Pancreas (tissue), 10 donors: ENCODE results near the gene ZNF804B. TPM values are rescaled to one million over a fixed set of nuclear protein-coding genes. Genes with fewer than 3 reads are reported as not detected.

ENCODE experiments used
- ATAC-seq, 4 donors: fragments of 200-7000 bp; cut with Tn5 transposase; one replicate each; pipeline versions ENCODE4 v1.8.0 to v1.9.1; 2020; ENCODE audit warnings: mild to moderate bottlenecking in 4 of 4, moderate library complexity in 4 of 4
- DNase-seq, 6 donors: peaks; one replicate each; pipeline ENCODE4 v3.0.0-alpha.2; 2020
- FAIRE-seq: peaks from 2 replicates; lab custom pipeline; 2012; peaks lifted over from hg19 to GRCh38; lab: Jason Lieb, UNC
- H3K27ac ChIP-seq, 4 donors: fragments of 200-600 bp; sonication (generic); 1 replicate in 3 of 4; 2 replicates in 1 of 4; pipeline versions ENCODE4 v1.5.0 to v1.8.0; 2020
- H3K27me3 ChIP-seq, 4 donors: fragments of 200-600 bp; one replicate each; pipeline ENCODE4 v1.8.0; 2021
- H3K36me3 ChIP-seq, 3 donors: fragments of 200-600 bp; sonication (generic) in 1 of 3; one replicate each; pipeline versions ENCODE4 v1.5.0 to v1.8.0; 2020 to 2021
- H3K4me1 ChIP-seq, 3 donors: fragments of 200-600 bp; one replicate each; pipeline ENCODE4 v1.8.0; 2021
- H3K4me3 ChIP-seq, 4 donors: fragments of 200-600 bp; sonication (generic) in 2 of 4; one replicate each; pipeline versions ENCODE4 v1.5.0 to v1.8.0; 2020 to 2021
- H3K9me3 ChIP-seq, 4 donors: fragments of 200-600 bp; one replicate each; pipeline ENCODE4 v1.8.0; 2021
- WGBS, 2 donors: extraction: QIAGEN DNeasy Blood & Tissue Kit; methylation state at CpG; one replicate each; pipeline ENCODE4 v1.1.7; 2013; 5-methylcytosine and 5-hydroxymethylcytosine counted together
- intact Hi-C, 3 donors: fragments of 100-400 bp; cut with DNase I; formaldehyde crosslinking; loops; one replicate each; pipeline versions ENCODE4 v1.11.1 to v1.14.2; 2022
- polyA plus RNA-seq, 2 donors: library from polyadenylated mRNA; stranded (reverse); fragments of 200-250 nt; gene quantifications; one replicate each; pipeline ENCODE4 v1.2.3, GENCODE V29; 2013
- total RNA-seq, 6 donors: library from RNA; stranded (reverse); fragmentation: NEBNext Ultra II Directional in 4 of 6; extraction: Animal tissue kit (Norgen Biotek cat#: 25700) in 4 of 6; gene quantifications; one replicate each; pipeline versions ENCODE4 v1.2.1 to v1.2.4, GENCODE V29; 2021 to 2023
- TF ChIP-seq, protein P1 (sequence below), 4 donors: fragments of 200-600 bp; sonication (generic) in 3 of 4; IDR thresholded peaks; one replicate each; pipeline versions ENCODE4 v1.5.0 to v1.8.0; 2021; ENCODE audit warnings: antibody characterized with exemption in 4 of 4
- donor health status: healthy with polysubstance abuse.
- donor health status: DM: no; HTN: no; CAD: no; lungs with moderate emphysema.
- donor health status: DM: no; HTN: no; CAD: no.
- donor health status: control.
- donor health status: control.
- donor health status: Bipolar disorder and iron deficiency.
- donor health status: DM: yes; HTN: yes; CAD: no.
- donor health status: DM: no; HTN: no; CAD: no.
- donor health status: DM: no; HTN: no; CAD: no.
- donor health status: DM: yes; HTN: yes; CAD: no.

Gene ZNF804B
- total and polyA plus RNA-seq, 8 donors = 0.14 to 1.1 (median 0.42) TPM; not detected in 1

DNA sequence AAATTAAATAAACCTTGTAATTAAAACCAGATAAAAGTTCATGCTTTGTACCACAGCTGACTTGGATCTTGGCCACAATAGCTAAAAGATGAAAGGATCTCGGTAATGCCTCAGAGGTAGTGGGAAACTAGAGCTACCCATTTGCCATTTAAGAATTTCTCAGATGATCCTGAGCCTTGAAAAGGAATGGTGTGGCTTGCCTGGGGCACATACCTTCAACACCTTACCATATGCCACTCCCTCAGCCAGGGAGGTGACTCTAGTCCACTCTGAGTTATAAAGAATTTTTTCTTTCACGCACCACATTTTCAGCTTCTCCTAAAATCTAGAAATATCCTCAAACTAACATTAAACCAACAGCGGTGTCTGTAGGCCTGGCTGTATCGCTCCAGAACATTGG is 552.4 kb downstream of the ZNF804B start:
- no peak for ATAC-seq
- TF ChIP-seq, protein P1, sequence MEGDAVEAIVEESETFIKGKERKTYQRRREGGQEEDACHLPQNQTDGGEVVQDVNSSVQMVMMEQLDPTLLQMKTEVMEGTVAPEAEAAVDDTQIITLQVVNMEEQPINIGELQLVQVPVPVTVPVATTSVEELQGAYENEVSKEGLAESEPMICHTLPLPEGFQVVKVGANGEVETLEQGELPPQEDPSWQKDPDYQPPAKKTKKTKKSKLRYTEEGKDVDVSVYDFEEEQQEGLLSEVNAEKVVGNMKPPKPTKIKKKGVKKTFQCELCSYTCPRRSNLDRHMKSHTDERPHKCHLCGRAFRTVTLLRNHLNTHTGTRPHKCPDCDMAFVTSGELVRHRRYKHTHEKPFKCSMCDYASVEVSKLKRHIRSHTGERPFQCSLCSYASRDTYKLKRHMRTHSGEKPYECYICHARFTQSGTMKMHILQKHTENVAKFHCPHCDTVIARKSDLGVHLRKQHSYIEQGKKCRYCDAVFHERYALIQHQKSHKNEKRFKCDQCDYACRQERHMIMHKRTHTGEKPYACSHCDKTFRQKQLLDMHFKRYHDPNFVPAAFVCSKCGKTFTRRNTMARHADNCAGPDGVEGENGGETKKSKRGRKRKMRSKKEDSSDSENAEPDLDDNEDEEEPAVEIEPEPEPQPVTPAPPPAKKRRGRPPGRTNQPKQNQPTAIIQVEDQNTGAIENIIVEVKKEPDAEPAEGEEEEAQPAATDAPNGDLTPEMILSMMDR (IDR thresholded peaks at IDR 0.05) = no peak
- WGBS, 2 donors = 94 to 96% methylated on average over 4 of the region's 4 CpGs
- intact Hi-C loops = no loop called here
- Histone ChIP-seq H3K27me3 (no peaks in the 10 kb centered on the region), H3K4me1 (no peaks in the 10 kb centered on the region), H3K27ac (no peak overlapping the region), H3K9me3 (no peaks in the 10 kb centered on the region), H3K36me3 (no peaks in the 10 kb centered on the region), H3K4me3 (no peak overlapping the region)
- FAIRE-seq = no peak
- no peak for DNase-seq

DNA sequence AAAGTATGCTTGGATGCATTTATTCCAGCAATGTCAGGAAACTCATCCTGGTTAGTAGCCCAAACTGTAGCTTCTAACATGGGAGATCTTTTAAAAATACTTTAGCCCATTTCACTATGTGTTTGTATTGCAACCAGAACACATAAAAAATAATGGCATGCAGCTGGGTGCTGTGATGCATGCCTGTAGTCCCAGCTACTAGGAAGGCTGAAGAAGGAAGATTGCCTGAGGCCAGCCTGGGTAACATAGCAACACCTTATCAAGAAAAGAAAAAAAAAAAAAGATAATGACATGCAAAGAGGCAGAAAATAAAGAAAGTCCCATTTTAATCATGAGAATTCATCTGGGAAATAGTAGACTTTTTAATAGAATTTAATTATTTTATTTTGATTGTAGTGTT is 553.1 kb downstream of the ZNF804B start:
- H3K27ac ChIP-seq = no peak overlapping the region
- FAIRE-seq = no peak
- no peaks in the 10 kb centered on the region for H3K27me3 ChIP-seq
- no peak overlapping the region for H3K4me3 ChIP-seq
- no peaks in the 10 kb centered on the region for H3K36me3 ChIP-seq
- no peak for ATAC-seq
- H3K9me3 ChIP-seq = no peaks in the 10 kb centered on the region
- no peak for DNase-seq
- no peaks in the 10 kb centered on the region for H3K4me1 ChIP-seq
- TF ChIP-seq, protein P1 (IDR thresholded peaks at IDR 0.05) = no peak
- intact Hi-C loops = no loop called here

DNA sequence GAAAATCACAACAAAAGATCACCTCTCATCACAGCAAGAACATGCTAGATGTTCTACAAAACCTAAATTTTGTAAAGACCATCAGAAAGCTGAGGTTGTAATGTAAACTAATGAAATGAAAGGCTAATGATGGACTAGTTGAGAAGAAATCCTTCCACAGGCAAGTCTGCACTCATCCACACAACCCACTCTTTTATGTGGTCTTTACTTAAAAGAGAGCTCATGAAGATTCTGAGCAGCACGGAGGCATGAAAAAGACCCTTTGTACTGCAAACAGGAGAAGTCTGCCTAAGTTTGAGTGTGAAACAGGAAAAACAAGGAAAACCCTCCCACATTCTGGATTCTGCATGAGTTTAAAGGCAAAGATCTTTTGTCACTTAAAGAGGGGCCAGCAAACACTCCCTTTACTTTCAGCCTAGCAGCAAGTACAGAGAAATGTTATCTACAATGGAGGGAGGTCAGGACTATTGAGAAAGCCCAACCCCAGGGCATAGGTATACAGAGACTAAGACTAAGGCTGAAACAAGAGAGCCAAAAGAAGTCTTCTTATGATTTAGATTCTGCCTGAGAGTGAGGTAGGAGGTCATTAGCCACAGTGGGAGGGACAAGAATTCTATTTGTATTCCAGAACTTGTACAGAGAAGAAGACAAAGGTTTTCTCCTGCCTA is 557.2 kb downstream of the ZNF804B start:
- TF ChIP-seq, protein P1 (IDR thresholded peaks at IDR 0.05) = no peak
- Histone ChIP-seq H3K36me3 (no peaks in the 10 kb centered on the region), H3K4me1 (no peaks in the 10 kb centered on the region), H3K4me3 (no peak overlapping the region), H3K9me3 (no peaks in the 10 kb centered on the region), H3K27me3 (no peaks in the 10 kb centered on the region), H3K27ac (no peak overlapping the region)
- no peak for DNase-seq
- intact Hi-C loops = no loop called here
- no peak for ATAC-seq
- no peak for FAIRE-seq
- WGBS, 2 donors = 69 to 84% methylated on average over 1 of the region's 1 CpG

DNA sequence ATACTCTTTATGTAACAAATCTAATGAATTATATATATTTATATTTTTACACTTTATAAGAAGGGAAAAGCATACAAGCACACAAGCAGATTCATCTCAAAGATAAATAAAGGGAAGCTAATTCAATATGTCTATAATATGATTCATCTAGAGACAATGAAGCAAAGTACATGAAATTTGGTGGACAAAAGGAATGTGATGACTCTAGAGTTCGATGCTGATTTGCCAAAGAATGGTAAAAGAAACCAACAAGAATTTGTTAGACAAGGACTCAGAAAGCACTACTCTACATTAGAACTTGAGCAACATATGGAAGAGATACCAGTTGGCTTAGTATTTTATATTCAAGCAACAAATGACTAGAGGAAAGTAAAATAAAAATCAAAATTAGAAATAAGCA is 572.5 kb downstream of the ZNF804B start:
- no peak overlapping the region for H3K27ac ChIP-seq
- WGBS, 2 donors = 52 to 71% methylated on average over 1 of the region's 1 CpG
- no peaks in the 10 kb centered on the region for H3K36me3 ChIP-seq
- intact Hi-C loops = no loop called here
- TF ChIP-seq, protein P1 (IDR thresholded peaks at IDR 0.05) = no peak
- FAIRE-seq (peak; percentile 5), ATAC-seq (no peak), DNase-seq (no peak)
- H3K4me1 ChIP-seq = no peaks in the 10 kb centered on the region
- no peak overlapping the region for H3K4me3 ChIP-seq
- H3K27me3 ChIP-seq = no peaks in the 10 kb centered on the region
- H3K9me3 ChIP-seq = no peaks in the 10 kb centered on the region

DNA sequence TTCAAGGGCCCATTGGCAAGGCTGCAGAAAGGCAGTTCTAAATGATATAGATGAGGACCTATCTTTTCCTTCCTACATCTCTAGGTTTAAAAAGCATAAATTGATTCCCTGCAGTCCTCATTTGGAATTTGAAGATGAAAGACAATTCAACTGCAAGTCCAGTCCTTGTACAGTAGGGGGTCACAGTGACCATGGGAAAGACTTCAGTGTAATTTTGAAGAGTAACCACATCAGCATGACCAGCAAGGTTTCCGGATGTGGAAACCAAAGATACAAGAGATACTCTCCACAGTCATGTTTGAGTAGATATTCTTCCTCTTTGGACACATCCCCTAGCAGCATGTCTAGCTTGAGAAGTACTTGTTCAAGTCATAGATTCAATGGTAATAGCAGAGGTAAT is 575.3 kb downstream of the ZNF804B start:
- Histone ChIP-seq H3K9me3 (no peaks in the 10 kb centered on the region), H3K4me3 (no peak overlapping the region), H3K27ac (no peak overlapping the region), H3K27me3 (no peaks in the 10 kb centered on the region), H3K36me3 (no peaks in the 10 kb centered on the region), H3K4me1 (no peaks in the 10 kb centered on the region)
- WGBS, 2 donors = 80 to 81% methylated on average over 1 of the region's 1 CpG
- FAIRE-seq (no peak), ATAC-seq (no peak), DNase-seq (no peak)
- TF ChIP-seq, protein P1 (IDR thresholded peaks at IDR 0.05) = no peak
- intact Hi-C loops = no loop called here
